ENCODE results near the gene JADE1. TPM values are rescaled to one million over a fixed set of nuclear protein-coding genes. Genes with fewer than 3 reads are reported as not detected.

Gene JADE1
- total RNA-seq, 2 experiments from 2014 or later: 30.4 to 31.2 TPM

GRCh38 chr4:128840711-128841318 lies 31.3 kb downstream of the JADE1 start:
- Mint-ChIP-seq H3K27me3 (no peaks in the 10 kb centered on the region), H3K27ac (peak overlapping the region; percentile 37), H3K9me3 (ENCODE audit: low read depth) (no peaks in the 10 kb centered on the region), H3K36me3 (peaks cover 19% of the 10 kb centered on the region), H3K4me1 (peaks cover 13% of the 10 kb centered on the region), H3K4me3 (no peak overlapping the region)
- CTCF ChIA-PET: interaction anchor here (0.8 to 3.0 kb wide), 5 partner anchors 10 to 28 kb away, joined by 3 to 9 read pairs (median 3); no protein-coding TSS in a partner anchor
- ATAC-seq (no peak), DNase-seq (no peak)

- Mint-ChIP-seq H3K4me3 (no peak overlapping the region), H3K36me3 (peaks cover 17% of the 10 kb centered on the region)
- no peak for ATAC-seq
Measured at GRCh38 chr4:128841402-128841801, 31.9 kb downstream of the JADE1 start.

GRCh38 chr4:128844931-128845330 lies 35.4 kb downstream of the JADE1 start:
- Mint-ChIP-seq H3K9me3 (ENCODE audit: low read depth) (no peaks in the 10 kb centered on the region), H3K36me3 (peaks cover 32% of the 10 kb centered on the region), H3K4me1 (peaks cover 17% of the 10 kb centered on the region), H3K27me3 (no peaks in the 10 kb centered on the region), H3K27ac (no peak overlapping the region), H3K4me3 (no peak overlapping the region)
- no peak for DNase-seq
- CTCF ChIA-PET: interaction anchor here (1.1 kb wide), 1 partner anchor 19 kb away, joined by 3 read pairs; no protein-coding TSS in a partner anchor
- ATAC-seq: no peak

More at GRCh38 chr4:128841402-128841801, 31.9 kb downstream of the JADE1 start:
- Mint-ChIP-seq H3K4me1 (peaks cover 12% of the 10 kb centered on the region), H3K9me3 (ENCODE audit: low read depth) (no peaks in the 10 kb centered on the region), H3K27me3 (no peaks in the 10 kb centered on the region), H3K27ac (no peak overlapping the region)
- CTCF ChIA-PET: interaction anchor here (0.8 to 3.0 kb wide), 5 partner anchors 11 to 29 kb away, joined by 3 to 9 read pairs (median 3); no protein-coding TSS in a partner anchor
- no peak for DNase-seq

- Mint-ChIP-seq H3K4me3 (no peak overlapping the region), H3K4me1 (peaks cover 9% of the 10 kb centered on the region), H3K9me3 (ENCODE audit: low read depth) (no peaks in the 10 kb centered on the region), H3K36me3 (peaks cover 36% of the 10 kb centered on the region), H3K27ac (no peak overlapping the region), H3K27me3 (no peaks in the 10 kb centered on the region)
- ATAC-seq: no peak
- DNase-seq: no peak
- CTCF ChIA-PET: interaction anchor here (1.1 kb wide), 1 partner anchor 18 kb away, joined by 3 read pairs; no protein-coding TSS in a partner anchor
Measured at GRCh38 chr4:128846063-128846462, 36.6 kb downstream of the JADE1 start.

GRCh38 chr4:128847082-128847724 lies 37.7 kb downstream of the JADE1 start:
- DNase-seq: no peak
- H3K27me3 Mint-ChIP-seq: no peaks in the 10 kb centered on the region
- no peaks in the 10 kb centered on the region for H3K9me3 Mint-ChIP-seq (ENCODE audit: low read depth)
- peaks cover 43% of the 10 kb centered on the region for H3K36me3 Mint-ChIP-seq
- no peak overlapping the region for H3K4me3 Mint-ChIP-seq
- CTCF ChIA-PET: no interaction called here
- peak overlapping the region; percentile 10 for H3K27ac Mint-ChIP-seq
- peaks cover 7% of the 10 kb centered on the region for H3K4me1 Mint-ChIP-seq
- ATAC-seq: no peak

- DNase-seq: no peak
- CTCF ChIA-PET: no interaction called here
- H3K4me3 Mint-ChIP-seq: no peak overlapping the region
- H3K4me1 Mint-ChIP-seq: peaks cover 14% of the 10 kb centered on the region
- no peaks in the 10 kb centered on the region for H3K27me3 Mint-ChIP-seq
- no peaks in the 10 kb centered on the region for H3K9me3 Mint-ChIP-seq (ENCODE audit: low read depth)
- H3K27ac Mint-ChIP-seq: no peak overlapping the region
- ATAC-seq: no peak
- peaks cover 44% of the 10 kb centered on the region for H3K36me3 Mint-ChIP-seq
Measured at GRCh38 chr4:128848461-128848860, 39.0 kb downstream of the JADE1 start.

GRCh38 chr4:128850252-128850651 lies 40.8 kb downstream of the JADE1 start:
- H3K9me3 Mint-ChIP-seq (ENCODE audit: low read depth): no peaks in the 10 kb centered on the region
- peaks cover 41% of the 10 kb centered on the region for H3K36me3 Mint-ChIP-seq
- H3K4me1 Mint-ChIP-seq: peaks cover 32% of the 10 kb centered on the region
- ATAC-seq: no peak
- CTCF ChIA-PET: no interaction called here
- no peak overlapping the region for H3K27ac Mint-ChIP-seq
- H3K27me3 Mint-ChIP-seq: no peaks in the 10 kb centered on the region
- DNase-seq: no peak
- H3K4me3 Mint-ChIP-seq: no peak overlapping the region

- no peaks in the 10 kb centered on the region for H3K9me3 Mint-ChIP-seq (ENCODE audit: low read depth)
Measured at GRCh38 chr4:128853741-128854140, 44.2 kb downstream of the JADE1 start.

GRCh38 chr4:128854433-128854832 lies 44.9 kb downstream of the JADE1 start:
- Mint-ChIP-seq H3K27ac (peak overlapping the region; percentile 86), H3K27me3 (no peaks in the 10 kb centered on the region), H3K9me3 (ENCODE audit: low read depth) (no peaks in the 10 kb centered on the region), H3K4me3 (peak overlapping the region; percentile 9), H3K4me1 (peaks cover 42% of the 10 kb centered on the region), H3K36me3 (peaks cover 58% of the 10 kb centered on the region)
- peak; percentile 96 for ATAC-seq
- peak; percentile 62 for DNase-seq
- CTCF ChIA-PET: interaction anchor here (0.6 to 2.3 kb wide), 6 partner anchors 9 to 44 kb away, joined by 3 to 13 read pairs (median 4); no protein-coding TSS in a partner anchor

More at GRCh38 chr4:128853741-128854140, 44.2 kb downstream of the JADE1 start:
- CTCF ChIA-PET: interaction anchor here (0.6 to 2.3 kb wide), 4 partner anchors 10 to 44 kb away, joined by 3 to 13 read pairs (median 6); no protein-coding TSS in a partner anchor
- peak overlapping the region; percentile 86 for H3K27ac Mint-ChIP-seq
- no peak overlapping the region for H3K4me3 Mint-ChIP-seq
- no peaks in the 10 kb centered on the region for H3K27me3 Mint-ChIP-seq
- peaks cover 55% of the 10 kb centered on the region for H3K36me3 Mint-ChIP-seq
- DNase-seq (no peak), ATAC-seq (no peak)
- peaks cover 36% of the 10 kb centered on the region for H3K4me1 Mint-ChIP-seq

- Mint-ChIP-seq H3K36me3 (peaks cover 57% of the 10 kb centered on the region), H3K4me1 (peaks cover 54% of the 10 kb centered on the region), H3K4me3 (no peak overlapping the region), H3K27me3 (no peaks in the 10 kb centered on the region), H3K27ac (no peak overlapping the region), H3K9me3 (ENCODE audit: low read depth) (no peaks in the 10 kb centered on the region)
- DNase-seq: no peak
- CTCF ChIA-PET: interaction anchor here (1.7 to 2.2 kb wide), 3 partner anchors 8 to 46 kb away, joined by 3 to 13 read pairs (median 5); partner anchors contain the start of gene JADE1
- no peak for ATAC-seq
Measured at GRCh38 chr4:128855621-128856020, 46.1 kb downstream of the JADE1 start.

GRCh38 chr4:128856246-128856645 lies 46.7 kb downstream of the JADE1 start:
- H3K27ac Mint-ChIP-seq: no peak overlapping the region
- CTCF ChIA-PET: interaction anchor here (1.5 to 2.0 kb wide), 2 partner anchors 47 to 401 kb away, joined by 3 to 5 read pairs; partner anchors contain the start of gene JADE1
- peaks cover 60% of the 10 kb centered on the region for H3K36me3 Mint-ChIP-seq
- no peaks in the 10 kb centered on the region for H3K9me3 Mint-ChIP-seq (ENCODE audit: low read depth)
- DNase-seq (no peak), ATAC-seq (no peak)
- no peak overlapping the region for H3K4me3 Mint-ChIP-seq
- H3K27me3 Mint-ChIP-seq: no peaks in the 10 kb centered on the region
- peaks cover 60% of the 10 kb centered on the region for H3K4me1 Mint-ChIP-seq

- DNase-seq (no peak), ATAC-seq (no peak)
- CTCF ChIA-PET: no interaction called here
- H3K4me3 Mint-ChIP-seq: no peak overlapping the region
- no peaks in the 10 kb centered on the region for H3K27me3 Mint-ChIP-seq
- peak overlapping the region; percentile 51 for H3K27ac Mint-ChIP-seq
- no peaks in the 10 kb centered on the region for H3K9me3 Mint-ChIP-seq (ENCODE audit: low read depth)
- H3K36me3 Mint-ChIP-seq: peaks cover 58% of the 10 kb centered on the region
- peaks cover 68% of the 10 kb centered on the region for H3K4me1 Mint-ChIP-seq
Measured at GRCh38 chr4:128858879-128859671, 49.6 kb downstream of the JADE1 start.

Data from activated CD8-positive, alpha-beta memory T cell treated with anti-CD3 and anti-CD28 coated beads, Interleukin-2, amount 10 ng/mL, durations not matched to agents 7 days and 5 days (primary cell).